Thyroid gland (tissue), 4 donors: ENCODE results near the gene PTPRN2. TPM values are rescaled to one million over a fixed set of nuclear protein-coding genes. Genes with fewer than 3 reads are reported as not detected.
"Not testable (repeated sequence)": the region's sequence is repeated elsewhere in the genome, so short reads cannot be mapped to it uniquely, and the experiment has no call there.

Source experiments
- DNase-seq, 2 donors: peaks; one replicate each; pipeline ENCODE4 v3.0.0-alpha.2; 2019
- H3K27ac ChIP-seq, 3 donors: fragments of 200-600 bp; sonication (generic); 1 replicate in 2 of 3; 2 replicates in 1 of 3; pipeline ENCODE4 v1.5.1; 2016 to 2019; ENCODE audit warnings: mild to moderate bottlenecking in 1 of 3, moderate library complexity in 1 of 3
- H3K27me3 ChIP-seq: fragments of 200-600 bp; sonication (generic); one replicate; pipeline ENCODE4 v1.5.1; 2019
- H3K36me3 ChIP-seq, 2 donors: fragments of 200-600 bp; sonication (generic); one replicate each; pipeline ENCODE4 v1.5.1; 2016 to 2019
- H3K4me1 ChIP-seq, 2 donors: fragments of 200-600 bp; sonication (generic); one replicate each; pipeline ENCODE4 v1.5.1; 2017 to 2019
- H3K4me3 ChIP-seq, 3 donors: fragments of 200-600 bp; sonication (generic); replicated peaks in 1 of 3; 1 replicate in 2 of 3; 2 replicates in 1 of 3; pipeline ENCODE4 v1.5.1; 2016; ENCODE audit warnings: mild to moderate bottlenecking in 1 of 3
- H3K9me3 ChIP-seq: fragments of 200-600 bp; sonication (generic); one replicate; pipeline ENCODE4 v1.5.1; 2017
- POLR2A ChIP-seq, 2 donors: fragments of 450-650 bp; IDR thresholded peaks; one replicate each; pipeline ENCODE4 v1.6.1; 2017; ENCODE audit warnings: antibody characterized with exemption in 2 of 2, mild to moderate bottlenecking in 2 of 2, moderate library complexity in 1 of 2
- WGBS, 2 donors: methylation state at CpG; one replicate each; pipeline ENCODE4 v1.1.5; 2017; 5-methylcytosine and 5-hydroxymethylcytosine counted together
- intact Hi-C: fragments of 100-400 bp; cut with DNase I; formaldehyde crosslinking; loops from one replicate; pipeline ENCODE4 v1.15.1; 2023
- total RNA-seq, 4 donors: library from RNA; depleted of rRNA; stranded (reverse); fragments of >200 nt; gene quantifications; one replicate each; pipeline ENCODE4 v1.2.3, GENCODE V29; 2016
- TF ChIP-seq, protein P1 (sequence below), 6 experiments: fragments of 200-600 bp in 3 of 6; fragments of 450-650 bp in 3 of 6; sonication (generic) in 3 of 6; IDR thresholded peaks; one replicate each; pipeline ENCODE4 v1.5.1; 2016 to 2019; ENCODE audit warnings: antibody characterized with exemption in 6 of 6, mild to moderate bottlenecking in 2 of 6, inconsistent platforms in 1 of 6, moderate library complexity in 1 of 6

Gene PTPRN2
- total RNA-seq, 4 donors from 2014 or later: 4.2 to 9.9 (median 7.7) TPM

- TF ChIP-seq, protein P1, sequence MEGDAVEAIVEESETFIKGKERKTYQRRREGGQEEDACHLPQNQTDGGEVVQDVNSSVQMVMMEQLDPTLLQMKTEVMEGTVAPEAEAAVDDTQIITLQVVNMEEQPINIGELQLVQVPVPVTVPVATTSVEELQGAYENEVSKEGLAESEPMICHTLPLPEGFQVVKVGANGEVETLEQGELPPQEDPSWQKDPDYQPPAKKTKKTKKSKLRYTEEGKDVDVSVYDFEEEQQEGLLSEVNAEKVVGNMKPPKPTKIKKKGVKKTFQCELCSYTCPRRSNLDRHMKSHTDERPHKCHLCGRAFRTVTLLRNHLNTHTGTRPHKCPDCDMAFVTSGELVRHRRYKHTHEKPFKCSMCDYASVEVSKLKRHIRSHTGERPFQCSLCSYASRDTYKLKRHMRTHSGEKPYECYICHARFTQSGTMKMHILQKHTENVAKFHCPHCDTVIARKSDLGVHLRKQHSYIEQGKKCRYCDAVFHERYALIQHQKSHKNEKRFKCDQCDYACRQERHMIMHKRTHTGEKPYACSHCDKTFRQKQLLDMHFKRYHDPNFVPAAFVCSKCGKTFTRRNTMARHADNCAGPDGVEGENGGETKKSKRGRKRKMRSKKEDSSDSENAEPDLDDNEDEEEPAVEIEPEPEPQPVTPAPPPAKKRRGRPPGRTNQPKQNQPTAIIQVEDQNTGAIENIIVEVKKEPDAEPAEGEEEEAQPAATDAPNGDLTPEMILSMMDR (IDR thresholded peaks at IDR 0.05): no peak
- no peak for TF ChIP-seq POLR2A (IDR thresholded peaks at IDR 0.05)
- WGBS, 2 donors: 77 to 83% methylated on average over 14 to 20 of the region's 21 CpGs
- intact Hi-C loops: no loop called here
- Histone ChIP-seq H3K4me3 (no peak overlapping the region), H3K27me3 (no peaks in the 10 kb centered on the region), H3K4me1 (no peaks in the 10 kb centered on the region), H3K9me3 (no peaks in the 10 kb centered on the region), H3K27ac (no peak overlapping the region), H3K36me3 (no peaks in the 10 kb centered on the region)
- DNase-seq: no peak
Measured at GRCh38 chr7:157702311-157703023, 885.2 kb downstream of the PTPRN2 start.

DNA sequence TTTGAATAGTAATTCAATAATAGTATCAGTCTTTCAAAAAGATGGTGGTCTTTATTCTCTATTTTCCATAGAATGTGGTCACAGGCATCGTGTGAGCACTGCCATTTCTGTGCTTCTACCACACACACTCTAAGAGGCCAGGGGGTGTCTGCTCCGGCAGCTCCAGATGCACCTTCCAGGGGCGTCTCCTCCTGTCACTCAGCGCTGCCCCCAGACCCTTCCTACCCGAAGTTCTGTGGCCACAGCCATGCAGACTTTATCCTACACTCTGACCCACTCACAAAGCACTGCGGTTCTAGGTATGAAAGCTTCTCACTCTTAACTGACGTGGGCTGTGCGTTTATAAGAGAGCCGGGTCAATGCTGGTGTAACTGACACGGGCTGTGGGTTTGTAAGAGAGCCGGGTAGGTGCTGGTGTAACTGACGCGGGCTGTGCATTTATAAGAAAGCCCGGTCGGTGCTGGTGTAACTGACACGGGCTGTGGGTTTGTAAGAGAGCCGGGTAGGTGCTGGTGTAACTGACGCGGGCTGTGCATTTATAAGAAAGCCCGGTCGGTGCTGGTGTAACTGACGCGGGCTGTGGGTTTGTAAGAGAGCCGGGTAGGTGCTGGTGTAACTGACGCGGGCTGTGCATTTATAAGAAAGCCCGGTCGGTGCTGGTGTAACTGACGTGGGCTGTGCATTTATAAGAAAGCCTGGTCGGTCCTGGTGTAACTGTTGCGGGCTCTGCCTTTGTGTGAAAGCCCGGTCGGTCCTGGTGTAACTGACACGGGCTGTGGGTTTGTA is 886.0 kb downstream of the PTPRN2 start:
- intact Hi-C loops, H3K36me3 ChIP-seq, H3K27ac ChIP-seq, H3K4me3 ChIP-seq, H3K9me3 ChIP-seq, DNase-seq, H3K4me1 ChIP-seq, H3K27me3 ChIP-seq: not testable (repeated sequence)
- 54 to 64% methylated on average over 34 of the region's 34 CpGs for WGBS, 2 donors

DNA sequence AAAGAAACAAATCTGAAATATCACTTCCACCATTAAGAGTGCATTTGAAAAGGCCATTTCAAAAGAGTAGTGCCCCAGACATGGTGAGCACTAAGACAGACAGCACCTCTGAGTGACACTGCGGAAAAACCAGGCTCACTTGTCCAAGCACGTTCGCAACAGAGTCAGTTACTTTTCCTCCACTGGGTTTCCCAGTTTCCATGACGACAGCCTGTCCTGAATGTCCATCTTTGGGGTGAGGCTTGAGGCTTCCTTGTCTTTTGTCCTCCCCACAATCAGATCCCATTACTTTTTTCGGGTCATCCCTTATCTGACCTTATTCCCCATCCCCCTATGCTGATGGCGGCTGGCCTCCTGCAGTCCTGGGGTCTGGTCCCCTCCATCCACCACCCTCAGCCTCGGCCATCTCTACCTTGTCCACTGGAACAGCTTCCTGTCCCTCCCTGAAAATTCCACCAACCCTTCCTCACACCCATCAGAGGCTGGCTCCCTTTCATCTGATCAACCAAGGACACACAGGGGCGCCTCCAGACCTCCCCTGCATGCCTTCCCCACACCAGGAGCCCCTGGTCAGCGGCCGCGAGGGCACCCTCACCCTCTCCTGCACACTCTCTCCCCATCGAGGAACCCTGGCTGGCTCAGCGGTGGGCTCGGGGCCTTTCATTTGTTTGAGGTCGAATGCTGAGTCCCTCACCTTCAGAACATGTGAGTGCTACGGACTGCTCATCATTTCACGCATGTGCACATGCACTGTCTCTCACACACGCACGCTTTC is 887.2 kb downstream of the PTPRN2 start:
- Histone ChIP-seq H3K27me3 (no peaks in the 10 kb centered on the region), H3K9me3 (no peaks in the 10 kb centered on the region), H3K4me3 (no peak overlapping the region), H3K4me1 (no peaks in the 10 kb centered on the region), H3K27ac (no peak overlapping the region), H3K36me3 (no peaks in the 10 kb centered on the region)
- intact Hi-C loops: no loop called here
- TF ChIP-seq, protein P1 (IDR thresholded peaks at IDR 0.05): no peak
- TF ChIP-seq POLR2A (IDR thresholded peaks at IDR 0.05): no peak
- 84% methylated on average over 19 of the region's 19 CpGs for WGBS, 2 donors
- no peak for DNase-seq

GRCh38 chr7:157699357-157700013 is 888.1 kb downstream of the PTPRN2 start:
- 72 to 76% methylated on average over 14 of the region's 14 CpGs for WGBS, 2 donors
- TF ChIP-seq, protein P1 (IDR thresholded peaks at IDR 0.05): no peak
- TF ChIP-seq POLR2A (IDR thresholded peaks at IDR 0.05): no peak

DNA sequence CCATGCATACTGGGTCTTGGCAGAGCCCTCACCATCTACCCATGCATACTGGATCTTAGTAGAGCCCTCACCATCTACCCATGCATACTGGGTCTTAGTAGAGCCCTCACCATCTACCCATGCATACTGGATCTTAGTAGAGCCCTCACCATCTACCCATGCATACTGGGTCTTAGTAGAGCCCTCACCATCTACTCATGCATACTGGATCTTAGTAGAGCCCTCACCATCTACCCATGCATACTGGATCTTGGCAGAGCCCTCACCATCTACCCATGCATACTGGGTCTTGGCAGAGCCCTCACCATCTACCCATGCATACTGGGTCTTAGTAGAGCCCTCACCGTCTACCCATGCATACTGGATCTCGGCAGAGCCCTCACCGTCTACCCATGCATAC is 890.3 kb downstream of the PTPRN2 start:
- H3K4me3 ChIP-seq, H3K4me1 ChIP-seq, DNase-seq, H3K36me3 ChIP-seq, H3K9me3 ChIP-seq, intact Hi-C loops, H3K27ac ChIP-seq, H3K27me3 ChIP-seq: not testable (repeated sequence)
- WGBS, 2 donors: 90% methylated on average over 2 of the region's 3 CpGs; no CpG with 5 or more reads in 1 of the 2 donors

More at GRCh38 chr7:157699357-157700013, 888.1 kb downstream of the PTPRN2 start:
- intact Hi-C loops: no loop called here
- DNase-seq: no peak
- Histone ChIP-seq H3K27me3 (no peaks in the 10 kb centered on the region), H3K9me3 (no peaks in the 10 kb centered on the region), H3K4me3 (no peak overlapping the region), H3K4me1 (no peaks in the 10 kb centered on the region), H3K27ac (no peak overlapping the region), H3K36me3 (no peaks in the 10 kb centered on the region)

DNA sequence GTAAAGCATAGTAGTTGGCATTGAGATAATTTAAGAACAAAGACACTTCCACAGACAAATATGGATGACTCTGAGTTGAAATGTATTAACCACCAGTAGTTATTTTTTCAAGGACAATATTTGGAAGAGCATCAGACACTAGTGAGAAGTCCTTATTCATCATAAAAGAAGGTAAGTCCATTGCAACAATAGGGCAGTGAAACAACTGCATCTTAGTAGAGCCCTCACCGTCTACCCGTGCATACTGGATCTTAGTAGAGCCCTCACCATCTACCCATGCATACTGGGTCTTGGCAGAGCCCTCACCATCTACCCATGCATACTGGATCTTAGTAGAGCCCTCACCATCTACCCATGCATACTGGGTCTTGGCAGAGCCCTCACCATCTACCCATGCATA is 892.0 kb downstream of the PTPRN2 start:
- H3K36me3 ChIP-seq, DNase-seq, H3K27me3 ChIP-seq, H3K9me3 ChIP-seq, H3K4me1 ChIP-seq, H3K27ac ChIP-seq, H3K4me3 ChIP-seq, intact Hi-C loops: not testable (repeated sequence)
- WGBS, 2 donors: 96 to 100% methylated on average over 2 of the region's 2 CpGs
